Neuronal stem cell (in vitro differentiated cells): ENCODE data around the gene CMTM5.
A peak's percentile ranks its signal among the peaks of the same experiment; 100 is the strongest.
"Not testable (repeated sequence)": the region's sequence is repeated elsewhere in the genome, so short reads cannot be mapped to it uniquely, and the experiment has no call there.

ENCODE experiments used
- DNase-seq: peaks from one replicate; pipeline ENCODE4 v3.0.0-alpha.2; 2013; ENCODE audit warnings: low spot score
- H2AFZ ChIP-seq: one replicate; pipeline ENCODE4 v1.6.1; 2013; ENCODE audit warnings: mild to moderate bottlenecking, low read length, inconsistent platforms
- H2AK5ac ChIP-seq: 2 replicates; pipeline ENCODE4 v1.6.1; 2013; ENCODE audit warnings: low read depth, mild to moderate bottlenecking, inconsistent platforms, low read length, moderate library complexity, mixed read lengths
- H2BK120ac ChIP-seq: 2 replicates; pipeline ENCODE4 v1.6.1; 2013; ENCODE audit warnings: low read depth, mild to moderate bottlenecking, inconsistent platforms, low read length, moderate library complexity, mixed read lengths
- H2BK12ac ChIP-seq: one replicate; pipeline ENCODE4 v1.6.1; 2013; ENCODE audit warnings: low read length, inconsistent platforms
- H2BK15ac ChIP-seq: 2 replicates; pipeline ENCODE4 v1.6.1; 2013; ENCODE audit warnings: mild to moderate bottlenecking, low read length, inconsistent platforms, mixed read lengths
- H2BK5ac ChIP-seq: one replicate; pipeline ENCODE4 v1.6.1; 2013; ENCODE audit warnings: inconsistent platforms, mild to moderate bottlenecking, low read length, moderate library complexity
- H3K14ac ChIP-seq: one replicate; pipeline ENCODE4 v1.6.1; 2013; ENCODE audit warnings: low read length, inconsistent platforms
- H3K18ac ChIP-seq: 2 replicates; pipeline ENCODE4 v1.6.1; 2013; ENCODE audit warnings: low read length, inconsistent platforms
- H3K23ac ChIP-seq: 2 replicates; pipeline ENCODE4 v1.6.1; 2013; ENCODE audit warnings: low read depth, mild to moderate bottlenecking, mixed read lengths, low read length, inconsistent platforms; ENCODE audit not compliant: poor library complexity
- H3K27ac ChIP-seq: replicated peaks from 3 replicates; pipeline ENCODE4 v1.5.1; 2013; ENCODE audit warnings: low read length, inconsistent platforms
- H3K27me3 ChIP-seq, 3 experiments: 2 replicates each; pipeline ENCODE4 v1.6.1; 2013; ENCODE audit warnings: low read length in 3 of 3, mild to moderate bottlenecking in 2 of 3, inconsistent platforms in 1 of 3, low read depth in 1 of 3, mixed read lengths in 1 of 3, moderate library complexity in 1 of 3; ENCODE audit not compliant: control insufficient read depth in 3 of 3, insufficient read depth in 3 of 3
- H3K36me3 ChIP-seq, 2 donors: replicated peaks in 1 of 2; 2 replicates each; pipeline ENCODE4 v1.6.1; 2013; ENCODE audit warnings: low read length in 2 of 2; ENCODE audit not compliant: control insufficient read depth in 2 of 2, insufficient read depth in 2 of 2
- H3K4ac ChIP-seq: 2 replicates; pipeline ENCODE4 v1.6.1; 2013; ENCODE audit warnings: inconsistent platforms, mild to moderate bottlenecking, low read length, moderate library complexity
- H3K4me1 ChIP-seq, 2 donors: 1 replicate in 1 of 2; 2 replicates in 1 of 2; pipeline ENCODE4 v1.6.1; 2013; ENCODE audit warnings: low read length in 2 of 2, low read depth in 1 of 2; ENCODE audit not compliant: control insufficient read depth in 2 of 2, insufficient read depth in 1 of 2
- H3K4me2 ChIP-seq: one replicate; pipeline ENCODE4 v1.6.1; 2013; ENCODE audit warnings: mild to moderate bottlenecking, low read length, inconsistent platforms; ENCODE audit not compliant: insufficient read depth, poor library complexity, severe bottlenecking
- H3K4me3 ChIP-seq, 2 donors: 2 replicates each; pipeline ENCODE4 v1.5.1; 2013; ENCODE audit warnings: low read length in 2 of 2, mild to moderate bottlenecking in 2 of 2, inconsistent platforms in 1 of 2, moderate library complexity in 1 of 2
- H3K79me1 ChIP-seq: one replicate; pipeline ENCODE4 v1.6.1; 2013; ENCODE audit warnings: low read depth, mild to moderate bottlenecking, inconsistent platforms, low read length, moderate library complexity
- H3K9ac ChIP-seq: one replicate; pipeline ENCODE4 v1.6.1; 2013; ENCODE audit warnings: mild to moderate bottlenecking, low read depth, low read length, inconsistent platforms; ENCODE audit not compliant: poor library complexity
- H3K9me3 ChIP-seq, 2 donors: replicated peaks in 1 of 2; 2 replicates each; pipeline versions ENCODE3 to v1.6.1; 2013; ENCODE audit warnings: low read length in 2 of 2, mild to moderate bottlenecking in 2 of 2, inconsistent platforms in 1 of 2, low read depth in 1 of 2, mixed read lengths in 1 of 2, moderate library complexity in 1 of 2; ENCODE audit not compliant: control insufficient read depth in 2 of 2, insufficient read depth in 1 of 2
- H4K8ac ChIP-seq: one replicate; pipeline ENCODE4 v1.6.1; 2013; ENCODE audit warnings: low read depth, mild to moderate bottlenecking, inconsistent platforms, low read length, moderate library complexity
- H4K91ac ChIP-seq: one replicate; pipeline ENCODE4 v1.6.1; 2013; ENCODE audit warnings: low read length, low read depth, mild to moderate bottlenecking, inconsistent platforms; ENCODE audit not compliant: poor library complexity
- WGBS, 2 donors: extraction: QIAGEN DNeasy Blood & Tissue Kit; methylation state at CpG; one replicate each; pipeline ENCODE4 v1.1.7; 2013; ENCODE audit warnings: missing lambda C conversion rate in 2 of 2, mixed read lengths in 1 of 2; ENCODE audit not compliant: insufficient read length in 2 of 2, insufficient replicate concordance in 1 of 2; ENCODE audit errors: extremely low coverage in 2 of 2; 5-methylcytosine and 5-hydroxymethylcytosine counted together

The CMTM5 gene

GRCh38 chr14:23399136-23399535 lies 22.3 kb downstream of the CMTM5 start:
- no peak overlapping the region for H3K27ac ChIP-seq

GRCh38 chr14:23399591-23399990 lies 22.7 kb downstream of the CMTM5 start:
- Histone ChIP-seq H3K4me2 (no peak overlapping the region), H3K9me3 (no peaks in the 10 kb centered on the region), H2AK5ac (no peak overlapping the region), H3K36me3 (no peaks in the 10 kb centered on the region), H3K4me1 (peaks cover 0 to 3% of the 10 kb centered on the region in 2 donors), H3K27me3 (peaks cover 0 to 36% (median 0%) of the 10 kb centered on the region in 3 experiments), H2BK15ac (no peak overlapping the region), H3K4ac (no peak overlapping the region), H4K8ac (no peak overlapping the region), H3K9ac (no peak overlapping the region), H3K4me3 (no peak overlapping the region), H2BK12ac (no peak overlapping the region), H3K79me1 (peaks cover 2% of the 10 kb centered on the region), H2AFZ (no peak overlapping the region), H3K14ac (no peak overlapping the region), H4K91ac (no peak overlapping the region), H3K18ac (no peak overlapping the region), H3K27ac (no peak overlapping the region), H2BK120ac (no peak overlapping the region), H2BK5ac (no peak overlapping the region), H3K23ac (no peak overlapping the region)
- DNase-seq = no peak
- WGBS, 2 donors = no CpG with 5 or more reads among the region's 6 CpGs

More at GRCh38 chr14:23399136-23399535, 22.3 kb downstream of the CMTM5 start:
- peak overlapping the region; percentile 64 for H2BK120ac ChIP-seq
- no peak overlapping the region for H3K4ac ChIP-seq
- H2BK5ac ChIP-seq = no peak overlapping the region
- no peak overlapping the region for H3K23ac ChIP-seq
- H2AFZ ChIP-seq = no peak overlapping the region
- no peak overlapping the region for H3K9ac ChIP-seq
- no peaks in the 10 kb centered on the region for H3K79me1 ChIP-seq
- H4K8ac ChIP-seq = no peak overlapping the region
- no peak for DNase-seq
- H3K4me2 ChIP-seq = no peak overlapping the region
- H3K9me3 ChIP-seq = no peaks in the 10 kb centered on the region
- peak overlapping the region; percentile 67 for H3K18ac ChIP-seq
- H3K4me1 ChIP-seq = peaks cover 0 to 3% of the 10 kb centered on the region in 2 donors
- no peak overlapping the region for H3K14ac ChIP-seq
- no peak overlapping the region for H4K91ac ChIP-seq
- no CpG with 5 or more reads among the region's 3 CpGs for WGBS, 2 donors
- peaks cover 0 to 32% (median 0%) of the 10 kb centered on the region in 3 experiments for H3K27me3 ChIP-seq
- no peaks in the 10 kb centered on the region for H3K36me3 ChIP-seq
- peak overlapping the region; percentile 74 for H2AK5ac ChIP-seq
- H2BK12ac ChIP-seq = no peak overlapping the region
- H2BK15ac ChIP-seq = no peak overlapping the region
- no peak overlapping the region for H3K4me3 ChIP-seq

GRCh38 chr14:23400496-23401149 lies 23.8 kb downstream of the CMTM5 start:
- H3K27ac ChIP-seq, H3K23ac ChIP-seq, H2BK5ac ChIP-seq, H4K91ac ChIP-seq, H4K8ac ChIP-seq, H2BK15ac ChIP-seq, H2AFZ ChIP-seq, H3K14ac ChIP-seq, H2BK12ac ChIP-seq, H3K4me1 ChIP-seq, H3K4ac ChIP-seq, H3K9me3 ChIP-seq, H3K4me2 ChIP-seq, H2BK120ac ChIP-seq, H3K36me3 ChIP-seq, H3K79me1 ChIP-seq, H3K18ac ChIP-seq, H3K9ac ChIP-seq, H2AK5ac ChIP-seq, DNase-seq: not testable (repeated sequence)
- Histone ChIP-seq H3K4me3 (peak overlapping the region in 1 of 2 donors; percentile 33), H3K27me3 (peaks cover 0 to 46% (median 0%) of the 10 kb centered on the region in 3 experiments)
- no CpG with 5 or more reads among the region's 16 CpGs for WGBS, 2 donors

GRCh38 chr14:23401291-23401690 lies 24.4 kb downstream of the CMTM5 start:
- no peak overlapping the region for H2AK5ac ChIP-seq
- no peaks in the 10 kb centered on the region for H3K9me3 ChIP-seq
- no peak overlapping the region for H2BK12ac ChIP-seq
- peaks cover 2% of the 10 kb centered on the region for H3K79me1 ChIP-seq
- H3K4me1 ChIP-seq = peaks cover 0 to 3% of the 10 kb centered on the region in 2 donors
- H4K8ac ChIP-seq = no peak overlapping the region
- H3K23ac ChIP-seq = no peak overlapping the region
- no peak overlapping the region for H3K18ac ChIP-seq
- no peak for DNase-seq
- no peaks in the 10 kb centered on the region for H3K36me3 ChIP-seq
- no CpG with 5 or more reads among the region's 4 CpGs for WGBS, 2 donors
- no peak overlapping the region for H2BK15ac ChIP-seq
- no peak overlapping the region for H3K4me3 ChIP-seq
- no peak overlapping the region for H3K27ac ChIP-seq
- no peak overlapping the region for H2BK5ac ChIP-seq
- no peak overlapping the region for H3K4me2 ChIP-seq
- H4K91ac ChIP-seq = no peak overlapping the region
- peaks cover 0 to 52% (median 0%) of the 10 kb centered on the region in 3 experiments for H3K27me3 ChIP-seq
- H3K9ac ChIP-seq = no peak overlapping the region
- no peak overlapping the region for H2AFZ ChIP-seq
- no peak overlapping the region for H2BK120ac ChIP-seq
- H3K4ac ChIP-seq = no peak overlapping the region
- peak overlapping the region; percentile 71 for H3K14ac ChIP-seq
